ENCODE measurements around the gene SPG7. TPM values are rescaled to one million over a fixed set of nuclear protein-coding genes. Genes with fewer than 3 reads are reported as not detected.
"Not testable (repeated sequence)": the region's sequence is repeated elsewhere in the genome, so short reads cannot be mapped to it uniquely, and the experiment has no call there.

The SPG7 gene
- 98.5 and 101 TPM in 2 replicates for total RNA-seq (2014; rRNA removed; shearing (Covaris generic))
- polyA plus RNA-seq (2015; cell fraction: cytosol; rRNA removed), result 48.6 and 93.7 TPM in 2 replicates
- polyA plus RNA-seq (2015; cell fraction: nucleus; rRNA removed), result 341 and 373 TPM in 2 replicates

DNA sequence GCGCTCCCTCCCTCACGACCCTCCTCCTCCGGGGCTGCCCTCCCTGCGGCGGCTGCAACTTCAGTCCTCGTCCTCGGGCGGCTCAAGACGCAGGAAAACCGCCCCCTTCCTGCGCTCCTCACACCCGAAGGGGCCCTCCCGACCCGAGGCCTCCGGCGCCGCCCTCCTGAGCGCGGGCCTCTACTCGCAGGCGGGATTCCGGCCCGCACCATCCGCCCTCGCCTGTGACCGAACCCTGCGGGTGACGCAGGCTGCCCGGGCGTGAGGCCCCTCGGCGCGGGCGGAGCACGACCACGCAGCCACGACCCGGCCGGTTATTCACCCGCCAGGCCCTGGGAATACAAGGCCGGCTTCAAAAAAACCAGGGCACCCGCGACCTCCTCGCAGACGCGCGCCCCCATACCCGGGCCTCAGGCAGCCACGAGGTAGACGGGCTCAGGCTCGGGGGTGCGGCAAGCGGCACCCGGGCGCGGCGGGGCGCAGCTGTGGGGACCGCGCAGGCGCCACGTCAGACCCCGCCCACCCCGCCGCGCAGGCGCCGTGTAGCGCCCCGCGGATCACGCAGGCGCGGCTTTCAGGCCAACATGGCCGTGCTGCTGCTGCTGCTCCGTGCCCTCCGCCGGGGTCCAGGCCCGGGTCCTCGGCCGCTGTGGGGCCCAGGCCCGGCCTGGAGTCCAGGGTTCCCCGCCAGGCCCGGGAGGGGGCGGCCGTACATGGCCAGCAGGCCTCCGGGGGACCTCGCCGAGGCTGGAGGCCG, at the start of gene SPG7:
Gene SPG7, plus strand, starts transcription at position 570 of the 757 bp plus-strand sequence. Its CDS starts 15 bp downstream, at position 585.
- peak; percentile 82 for DNase-seq (ENCODE audit: low read depth)

DNA sequence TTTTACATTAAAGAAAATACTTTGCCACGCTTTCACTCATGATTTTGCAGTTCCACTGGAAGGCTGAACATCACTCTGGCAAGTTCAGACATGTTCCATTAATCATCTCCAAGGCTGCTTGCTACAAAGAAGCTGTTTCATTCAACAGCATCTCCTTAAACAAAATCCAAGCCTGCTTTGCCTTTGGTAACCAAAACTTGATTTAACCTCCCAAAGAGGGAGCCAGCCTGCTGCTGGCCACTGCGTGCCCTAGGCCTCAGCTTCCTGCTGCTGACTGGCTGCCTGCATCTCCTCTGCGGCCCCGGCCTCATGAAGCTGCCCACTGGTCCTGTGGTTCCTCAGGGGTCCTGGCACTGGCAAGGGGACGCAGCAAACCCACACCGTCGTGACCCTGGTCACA, 49.7 kb upstream of the SPG7 start:
- DNase-seq (ENCODE audit: low read depth), result no peak

DNA sequence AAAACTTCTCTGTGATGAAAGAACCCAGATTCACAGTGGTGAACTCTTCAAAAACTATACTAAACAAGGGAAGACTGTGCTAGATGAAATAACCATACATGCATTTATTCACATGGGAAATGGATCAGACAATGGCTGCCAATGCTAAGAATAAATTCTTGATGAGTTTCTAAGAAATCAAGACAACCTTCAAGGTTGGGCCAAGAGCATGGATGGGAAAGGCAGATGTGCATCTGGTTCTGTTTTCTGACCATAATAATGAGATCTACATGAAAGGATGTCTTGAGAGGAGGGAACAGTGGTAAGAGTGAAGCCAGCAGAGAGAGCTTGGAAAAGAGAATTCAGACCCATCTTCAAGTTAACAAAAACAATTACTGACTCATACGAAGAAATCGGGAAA, 49.2 kb upstream of the SPG7 start:
- no peak for DNase-seq (ENCODE audit: low read depth)

DNA sequence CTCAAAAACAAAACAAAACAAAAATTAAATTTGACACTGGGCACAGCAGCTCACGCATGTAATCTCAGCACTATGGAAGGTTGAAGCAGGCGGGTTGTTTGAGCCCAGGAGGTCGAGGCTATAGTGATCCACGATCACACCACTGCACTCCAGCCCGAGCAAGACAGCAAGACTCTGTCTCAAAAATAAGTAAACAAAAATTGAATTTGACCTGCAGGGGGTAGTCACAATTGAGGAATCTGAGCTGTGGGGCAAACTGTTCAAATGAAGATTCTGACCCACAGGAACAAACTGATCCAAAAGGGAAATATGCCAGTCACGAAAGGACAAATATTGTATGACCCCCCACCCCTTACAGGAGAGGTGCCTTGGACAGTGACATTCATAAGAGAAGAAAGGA, 47.6 kb upstream of the SPG7 start:
- DNase-seq (ENCODE audit: low read depth), result no peak

DNA sequence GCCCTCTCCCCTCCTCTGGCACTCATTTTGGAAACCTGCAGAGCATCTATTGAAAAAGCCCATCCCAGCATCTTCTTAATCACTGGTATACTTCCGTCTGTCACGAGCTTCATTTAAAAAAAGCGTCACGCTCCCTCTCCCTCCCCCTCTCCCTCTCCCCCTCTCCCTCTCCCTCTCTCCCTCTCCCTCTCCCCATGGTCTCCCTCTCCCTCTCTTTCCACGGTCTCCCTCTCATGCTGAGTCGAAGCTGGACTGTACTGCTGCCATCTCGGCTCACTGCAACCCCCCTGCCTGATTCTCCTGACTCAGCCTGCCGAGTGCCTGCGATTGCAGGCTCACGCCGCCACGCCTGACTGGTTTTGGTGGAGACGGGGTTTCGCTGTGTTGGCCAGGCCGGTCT, 46.3 kb upstream of the SPG7 start:
- not testable (repeated sequence) for DNase-seq (ENCODE audit: low read depth)

- DNase-seq (ENCODE audit: low read depth), result not testable (repeated sequence)
These were observed 45.6 kb upstream of the SPG7 start for GRCh38 chr16:89462639-89463038.

DNA sequence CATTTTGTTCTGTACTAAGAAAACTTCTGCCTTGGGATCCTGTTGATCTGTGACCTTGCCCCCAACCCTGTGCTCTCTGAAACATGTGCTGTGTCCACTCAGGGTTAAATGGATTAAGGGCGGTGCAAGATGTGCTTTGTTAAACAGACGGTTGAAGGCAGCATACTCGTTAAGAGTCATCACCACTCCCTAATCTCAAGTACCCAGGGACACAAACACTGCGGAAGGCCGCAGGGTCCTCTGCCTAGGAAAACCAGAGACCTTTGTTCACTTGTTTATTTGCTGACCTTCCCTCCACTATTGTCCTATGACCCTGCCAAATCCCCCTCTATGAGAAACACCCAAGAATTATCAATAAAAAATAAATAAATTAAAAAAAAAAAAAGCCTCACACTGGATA, 44.9 kb upstream of the SPG7 start:
- not testable (repeated sequence) for DNase-seq (ENCODE audit: low read depth)

DNA sequence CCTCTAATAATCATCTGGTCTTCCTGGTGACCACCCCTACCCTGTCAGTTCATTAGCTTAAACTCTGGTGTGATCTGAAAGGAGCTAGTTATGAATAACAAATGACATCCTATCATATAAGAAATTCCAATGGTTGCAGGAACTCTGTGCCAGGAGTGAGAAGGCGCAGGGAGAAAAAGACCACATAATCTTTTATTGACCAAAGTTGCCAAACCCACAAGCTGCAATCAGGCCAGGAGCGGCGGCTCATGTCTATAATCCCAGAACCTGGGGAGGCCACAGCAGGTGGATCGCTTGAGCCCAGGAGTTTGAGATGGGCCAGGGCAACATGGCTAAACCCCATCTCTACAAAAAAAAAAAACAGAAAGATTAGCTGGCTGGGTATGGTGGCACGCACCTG, 41.3 kb upstream of the SPG7 start:
- no peak for DNase-seq (ENCODE audit: low read depth)

DNA sequence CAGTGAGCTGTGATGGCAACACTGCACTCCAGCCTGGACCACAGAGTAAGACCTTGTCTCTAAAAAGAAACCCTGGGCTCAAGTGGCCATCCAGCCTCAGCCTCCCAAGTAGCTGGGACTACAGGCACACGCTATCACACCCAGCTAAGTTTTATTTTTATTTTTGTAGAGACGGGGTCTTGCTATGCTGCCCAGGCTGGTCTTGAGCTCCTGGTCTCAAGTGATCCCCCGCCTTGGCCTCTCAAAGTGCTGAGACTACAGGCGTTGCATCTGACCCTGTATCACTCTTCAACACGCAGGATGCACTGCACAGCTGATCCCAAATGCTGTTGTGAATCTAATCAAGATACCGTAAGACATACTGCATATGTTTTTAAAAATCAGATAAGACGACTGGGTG, 40.8 kb upstream of the SPG7 start:
- no peak for DNase-seq (ENCODE audit: low read depth)

DNA sequence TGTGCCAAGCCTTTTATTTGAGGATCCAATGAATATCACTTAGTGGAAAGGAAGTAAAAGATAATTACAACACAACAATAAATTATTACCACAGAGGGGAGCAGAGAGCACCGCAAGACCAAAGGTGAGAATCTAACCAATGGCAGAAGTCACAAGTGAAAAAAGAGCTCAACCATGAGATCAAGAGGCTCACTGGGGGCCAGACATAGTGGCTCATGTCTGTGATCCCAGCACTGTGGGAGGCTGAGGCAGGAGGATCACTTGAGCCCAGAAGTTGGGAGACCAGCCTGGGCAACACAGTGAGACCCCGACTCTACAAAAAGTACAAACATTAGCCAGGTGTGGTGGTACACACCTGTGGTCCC, 35.5 kb upstream of the SPG7 start:
- DNase-seq (ENCODE audit: low read depth), result no peak

DNA sequence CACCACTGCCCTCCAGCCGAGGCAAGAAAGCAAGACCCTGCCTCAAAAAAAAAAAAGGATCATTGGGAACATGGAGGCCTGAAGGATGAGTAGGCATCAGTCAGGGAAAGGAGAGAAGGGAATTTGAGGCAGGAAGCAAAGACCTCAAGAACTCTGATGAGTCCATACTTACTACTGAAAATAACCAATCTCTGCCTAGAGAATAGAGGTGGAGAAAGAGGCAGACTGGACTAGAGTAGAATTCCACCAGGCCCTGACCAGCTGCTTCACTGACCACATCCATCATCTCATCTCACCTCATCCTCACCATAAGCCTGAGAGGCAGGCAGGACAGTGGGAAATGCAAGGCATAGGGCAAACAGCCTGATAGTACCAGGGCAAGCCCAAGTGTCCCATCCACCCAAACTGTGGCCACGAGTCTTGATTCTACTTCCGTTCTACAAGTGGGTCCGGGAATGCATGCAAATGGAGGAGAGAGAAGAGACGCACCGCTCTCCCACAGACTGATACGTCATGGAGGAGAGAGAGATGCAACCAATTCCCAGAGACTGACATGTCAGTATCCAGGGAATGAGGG, 35.0 kb upstream of the SPG7 start:
- no peak for DNase-seq (ENCODE audit: low read depth)

DNA sequence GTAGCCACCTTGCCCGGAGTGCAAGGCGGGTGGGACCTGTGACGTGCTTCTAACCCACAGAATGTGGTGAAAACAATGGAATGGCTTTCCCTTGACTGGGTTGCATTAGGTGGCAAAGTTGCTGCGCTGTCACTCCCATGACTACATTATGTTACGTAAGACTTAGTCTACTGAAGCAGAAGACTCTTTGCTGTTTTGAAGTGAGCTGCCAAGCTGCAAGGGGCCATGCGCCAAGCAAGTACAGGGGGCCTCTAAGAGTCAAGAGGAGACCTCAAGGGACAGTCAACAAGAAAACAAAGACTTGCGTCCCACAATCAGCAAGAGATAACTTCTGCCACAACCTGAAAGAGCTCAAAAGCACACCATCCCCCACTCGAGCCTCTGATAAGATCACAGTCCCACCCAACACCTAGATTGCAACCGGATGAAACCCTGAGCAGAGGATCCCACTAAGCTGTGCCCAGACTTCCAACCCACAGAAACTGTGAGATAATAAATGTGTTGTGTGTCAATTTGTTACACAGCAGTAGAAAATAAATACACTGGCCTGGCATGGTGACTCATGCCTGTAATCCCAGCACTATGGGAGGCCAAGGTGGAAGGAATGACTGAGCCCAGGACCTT, 34.3 kb upstream of the SPG7 start:
- peak; percentile 53 for DNase-seq (ENCODE audit: low read depth)

DNA sequence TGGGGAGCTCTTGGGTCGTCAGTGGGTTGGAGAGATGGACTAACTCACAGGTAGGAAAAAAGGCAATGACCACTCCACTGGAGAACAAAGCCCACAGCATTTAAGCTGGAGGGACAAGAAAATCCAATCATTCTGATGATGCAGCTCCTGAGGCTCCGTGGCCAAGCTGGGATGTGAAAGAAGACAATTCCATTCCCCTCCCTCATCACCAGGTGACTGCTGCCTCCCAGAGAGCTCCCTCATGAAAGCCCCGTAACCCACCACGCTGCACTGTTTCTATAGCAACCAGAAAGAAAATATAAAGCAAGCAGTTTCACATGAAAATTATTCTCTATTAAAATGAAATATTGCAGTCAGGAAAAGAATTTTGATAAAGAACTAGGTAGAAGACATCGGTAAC, 33.1 kb upstream of the SPG7 start:
- no peak for DNase-seq (ENCODE audit: low read depth)

DNA sequence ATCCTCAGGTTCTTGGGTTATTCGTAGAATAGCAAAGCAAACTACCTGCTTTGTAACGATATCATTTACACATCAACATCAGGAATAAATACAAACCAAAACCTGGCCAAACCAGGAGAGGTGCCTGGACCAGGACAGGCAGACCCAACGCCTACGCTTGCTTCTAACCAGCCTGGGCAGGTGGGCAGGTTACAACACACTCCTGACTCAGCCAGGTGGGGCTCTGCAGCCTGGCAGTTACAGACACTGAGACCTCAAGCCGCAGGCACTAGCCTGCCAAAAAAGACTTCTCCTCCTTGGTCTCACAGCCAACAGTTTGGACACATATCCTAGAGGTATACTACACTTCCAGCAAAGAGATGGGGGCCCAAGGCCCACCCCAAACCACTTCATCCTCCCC, 31.8 kb upstream of the SPG7 start:
- DNase-seq (ENCODE audit: low read depth), result no peak

GRCh38 chr16:89476811-89477261, 31.4 kb upstream of the SPG7 start:
- DNase-seq (ENCODE audit: low read depth), result no peak

- peak; percentile 47 for DNase-seq (ENCODE audit: low read depth)
These were observed 29.5 kb upstream of the SPG7 start for GRCh38 chr16:89478576-89479221.

DNA sequence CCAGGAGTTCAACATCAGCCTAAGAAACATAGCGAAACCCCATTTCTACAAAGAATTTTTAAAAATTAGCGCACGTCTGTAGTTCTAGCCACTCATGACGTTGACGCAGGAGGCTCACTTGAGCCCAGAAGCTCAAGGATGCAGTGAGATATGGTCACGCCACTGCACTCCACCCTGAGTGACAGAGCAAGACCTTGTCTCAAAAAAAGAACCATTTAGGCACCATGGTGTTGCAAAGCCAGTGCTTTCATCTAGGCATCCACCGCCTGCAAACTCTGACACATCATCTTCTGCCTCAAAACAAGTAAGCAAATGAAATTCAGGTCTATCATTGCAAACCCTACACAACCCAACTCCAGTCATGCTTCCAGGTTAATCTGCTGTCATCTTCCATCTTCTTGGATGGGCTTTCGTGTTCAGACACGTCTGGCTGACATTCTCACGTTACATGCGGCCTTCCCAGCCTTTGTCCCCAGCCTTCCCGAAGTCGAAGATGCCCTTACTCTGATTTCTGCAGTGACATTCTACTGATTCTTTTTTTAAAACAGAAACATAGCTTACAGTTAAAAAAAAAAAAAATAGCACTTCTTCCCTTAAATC, 26.7 kb upstream of the SPG7 start:
- no peak for DNase-seq (ENCODE audit: low read depth)

DNA sequence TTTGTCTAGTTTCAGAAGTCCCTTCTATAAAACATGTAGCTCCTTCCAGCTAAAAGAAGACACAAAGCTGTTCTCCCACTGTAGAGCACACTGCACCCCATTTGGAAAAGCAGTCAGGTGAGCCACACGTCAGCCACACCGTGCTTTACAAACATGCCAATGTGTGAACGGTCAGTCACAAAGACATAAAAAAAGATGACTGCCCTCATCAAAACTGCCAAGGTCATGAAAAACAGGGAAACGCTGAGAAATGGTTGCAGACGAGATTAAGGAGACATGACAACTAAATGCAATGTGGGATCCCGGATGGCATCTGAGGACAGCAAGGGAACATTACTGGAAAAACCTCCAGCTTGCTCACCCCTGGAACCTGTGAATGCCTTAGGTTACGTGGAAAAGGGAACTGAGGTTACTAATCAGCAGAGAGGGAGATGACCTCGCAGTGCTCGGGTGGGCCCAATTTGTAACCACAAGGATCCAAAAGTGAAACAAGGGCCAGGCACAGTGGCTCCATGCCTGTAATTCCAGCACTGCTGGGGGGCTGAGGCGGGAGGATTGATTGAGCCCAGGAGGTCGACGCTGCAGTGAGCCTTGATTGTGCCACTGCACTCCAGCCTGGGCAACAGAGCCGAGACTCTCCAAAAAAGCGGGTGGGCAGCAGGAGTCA, 25.9 kb upstream of the SPG7 start:
- no peak for DNase-seq (ENCODE audit: low read depth)

DNA sequence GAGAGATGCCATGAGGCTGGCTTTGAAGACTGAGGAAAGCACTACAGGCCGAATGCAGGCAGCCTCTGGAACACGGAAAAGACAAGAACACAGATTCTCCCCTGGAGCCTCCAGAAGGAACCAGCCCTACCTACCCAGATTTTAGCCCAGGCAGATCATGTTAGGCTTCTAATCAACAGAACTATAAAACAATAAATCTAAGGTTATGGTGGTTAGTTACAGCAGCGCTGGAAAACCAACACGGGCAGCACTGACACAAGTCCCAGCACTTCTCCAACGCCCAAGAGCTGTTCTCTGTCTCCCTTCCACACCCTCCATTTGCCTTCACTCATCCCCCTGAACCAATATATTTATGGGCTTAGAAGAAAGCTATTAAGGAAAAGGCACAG, 25.4 kb upstream of the SPG7 start:
- DNase-seq (ENCODE audit: low read depth), result no peak

GRCh38 chr16:89484041-89484501, 24.1 kb upstream of the SPG7 start:
- DNase-seq (ENCODE audit: low read depth), result no peak
